GM19238 (cell line): ENCODE measurements around the gene ASXL1.
"Not testable (repeated sequence)": the region's sequence is repeated elsewhere in the genome, so short reads cannot be mapped to it uniquely, and the experiment has no call there.

Experiments used
- DNase-seq: peaks from one replicate; pipeline ENCODE4 v3.0.0; 2011; ENCODE audit warnings: low spot score; ENCODE audit not compliant: insufficient read length

The ASXL1 gene

GRCh38 chr20:32357869-32358631, at the start of gene ASXL1:
Gene ASXL1, plus strand, starts transcription at chr20:32358331. Its CDS starts 445 bp downstream, at chr20:32358776.
- peak; percentile 89 for DNase-seq

- no peak for DNase-seq
Observed at GRCh38 chr20:32312718-32313424, 45.3 kb upstream of the ASXL1 start.

GRCh38 chr20:32314768-32315167, 43.4 kb upstream of the ASXL1 start:
- DNase-seq = no peak

- no peak for DNase-seq
Observed at GRCh38 chr20:32315399-32315798, 42.7 kb upstream of the ASXL1 start.

GRCh38 chr20:32315891-32316290, 42.2 kb upstream of the ASXL1 start:
- no peak for DNase-seq

- no peak for DNase-seq
Observed at GRCh38 chr20:32316667-32317066, 41.5 kb upstream of the ASXL1 start.

- no peak for DNase-seq
Observed at GRCh38 chr20:32319100-32319499, 39.0 kb upstream of the ASXL1 start.

- DNase-seq = no peak
Observed at GRCh38 chr20:32320305-32320704, 37.8 kb upstream of the ASXL1 start.

GRCh38 chr20:32321390-32321789, 36.7 kb upstream of the ASXL1 start:
- DNase-seq = no peak

GRCh38 chr20:32322260-32322659, 35.9 kb upstream of the ASXL1 start:
- DNase-seq = not testable (repeated sequence)

GRCh38 chr20:32323761-32324160, 34.4 kb upstream of the ASXL1 start:
- not testable (repeated sequence) for DNase-seq

- DNase-seq = no peak
Observed at GRCh38 chr20:32325706-32326503, 32.2 kb upstream of the ASXL1 start.

GRCh38 chr20:32326504-32326845, 31.7 kb upstream of the ASXL1 start:
- no peak for DNase-seq

- no peak for DNase-seq
Observed at GRCh38 chr20:32327087-32327681, 30.9 kb upstream of the ASXL1 start.

- no peak for DNase-seq
Observed at GRCh38 chr20:32329817-32330554, 28.1 kb upstream of the ASXL1 start.

- no peak for DNase-seq
Observed at GRCh38 chr20:32330555-32330897, 27.6 kb upstream of the ASXL1 start.

- DNase-seq = no peak
Observed at GRCh38 chr20:32332614-32333013, 25.5 kb upstream of the ASXL1 start.

- DNase-seq = no peak
Observed at GRCh38 chr20:32333181-32333987, 24.7 kb upstream of the ASXL1 start.

GRCh38 chr20:32333988-32334885, 23.9 kb upstream of the ASXL1 start:
- DNase-seq = no peak
